Measurements from ENCODE around the gene ELMO1. TPM values are rescaled to one million over a fixed set of nuclear protein-coding genes. Genes with fewer than 3 reads are reported as not detected.

Gene ELMO1
- total and polyA plus RNA-seq, 8 donors, result 3.0 to 20.6 (median 6.6) TPM

DNA sequence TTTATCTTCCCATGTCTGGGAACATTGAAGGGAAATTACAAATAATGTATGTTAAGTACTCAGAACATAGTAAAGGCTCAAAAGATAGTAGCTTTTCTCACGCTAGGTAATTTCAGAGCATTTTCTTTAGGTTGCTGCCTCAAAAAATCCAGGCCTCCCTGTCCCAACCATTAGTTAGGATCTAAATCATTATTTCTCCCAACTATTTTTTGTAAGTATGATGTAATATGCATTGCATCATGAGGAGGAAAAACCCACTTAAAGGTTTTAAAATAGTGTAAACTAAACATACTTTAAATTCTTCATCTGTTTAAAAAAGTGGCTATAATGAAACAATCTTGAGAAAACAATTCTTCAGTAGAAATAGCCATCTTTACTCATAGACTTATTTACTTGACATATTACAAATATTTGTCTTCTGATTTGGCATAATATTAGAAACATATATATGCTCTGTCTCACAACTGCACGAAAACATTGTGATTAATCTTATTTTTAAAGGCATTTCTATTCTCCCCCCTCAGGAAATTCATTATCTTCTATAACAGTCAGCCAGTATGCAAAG is 329.3 kb downstream of the ELMO1 start:
- H3K27ac ChIP-seq, result no peak overlapping the region
- FAIRE-seq (no peak), DNase-seq (no peak), ATAC-seq (no peak)
- WGBS, 2 donors, result 81 to 82% methylated on average over 2 of the region's 2 CpGs
- H3K27me3 ChIP-seq, result no peaks in the 10 kb centered on the region
- no peaks in the 10 kb centered on the region for H3K36me3 ChIP-seq
- intact Hi-C loops (cut with DNase I), result no loop called here
- H3K4me1 ChIP-seq, result no peaks in the 10 kb centered on the region
- no peaks in the 10 kb centered on the region for H3K9me3 ChIP-seq
- no peak overlapping the region for H3K4me3 ChIP-seq
- TF ChIP-seq, protein P1, sequence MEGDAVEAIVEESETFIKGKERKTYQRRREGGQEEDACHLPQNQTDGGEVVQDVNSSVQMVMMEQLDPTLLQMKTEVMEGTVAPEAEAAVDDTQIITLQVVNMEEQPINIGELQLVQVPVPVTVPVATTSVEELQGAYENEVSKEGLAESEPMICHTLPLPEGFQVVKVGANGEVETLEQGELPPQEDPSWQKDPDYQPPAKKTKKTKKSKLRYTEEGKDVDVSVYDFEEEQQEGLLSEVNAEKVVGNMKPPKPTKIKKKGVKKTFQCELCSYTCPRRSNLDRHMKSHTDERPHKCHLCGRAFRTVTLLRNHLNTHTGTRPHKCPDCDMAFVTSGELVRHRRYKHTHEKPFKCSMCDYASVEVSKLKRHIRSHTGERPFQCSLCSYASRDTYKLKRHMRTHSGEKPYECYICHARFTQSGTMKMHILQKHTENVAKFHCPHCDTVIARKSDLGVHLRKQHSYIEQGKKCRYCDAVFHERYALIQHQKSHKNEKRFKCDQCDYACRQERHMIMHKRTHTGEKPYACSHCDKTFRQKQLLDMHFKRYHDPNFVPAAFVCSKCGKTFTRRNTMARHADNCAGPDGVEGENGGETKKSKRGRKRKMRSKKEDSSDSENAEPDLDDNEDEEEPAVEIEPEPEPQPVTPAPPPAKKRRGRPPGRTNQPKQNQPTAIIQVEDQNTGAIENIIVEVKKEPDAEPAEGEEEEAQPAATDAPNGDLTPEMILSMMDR (IDR thresholded peaks at IDR 0.05), result no peak

DNA sequence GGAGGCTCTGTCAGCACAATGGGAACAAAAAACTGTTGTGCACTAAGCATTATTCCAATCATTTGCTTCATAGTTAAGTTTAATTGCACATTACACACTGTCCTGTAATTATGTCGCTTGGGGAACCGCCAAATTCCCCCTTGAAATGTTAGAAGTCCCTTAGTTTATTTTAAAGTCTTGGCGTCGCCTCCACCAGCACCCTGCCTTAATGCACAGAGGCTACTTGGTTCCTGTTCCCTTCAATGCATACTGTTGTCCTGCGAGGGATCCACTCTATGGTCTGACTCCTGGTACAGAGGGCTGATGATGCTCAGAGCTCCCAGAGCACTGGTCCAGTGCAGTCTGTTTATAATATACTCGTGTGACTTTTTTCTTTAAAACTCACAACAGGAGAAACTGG is 330.7 kb downstream of the ELMO1 start:
- no peaks in the 10 kb centered on the region for H3K27me3 ChIP-seq
- H3K9me3 ChIP-seq, result no peaks in the 10 kb centered on the region
- DNase-seq (no peak), FAIRE-seq (no peak), ATAC-seq (no peak)
- no peak overlapping the region for H3K27ac ChIP-seq
- H3K4me3 ChIP-seq, result no peak overlapping the region
- intact Hi-C loops (cut with DNase I), result no loop called here
- WGBS, 2 donors, result 86 to 92% methylated on average over 6 of the region's 6 CpGs
- H3K36me3 ChIP-seq, result no peaks in the 10 kb centered on the region
- TF ChIP-seq, protein P1 (IDR thresholded peaks at IDR 0.05), result no peak
- no peaks in the 10 kb centered on the region for H3K4me1 ChIP-seq

DNA sequence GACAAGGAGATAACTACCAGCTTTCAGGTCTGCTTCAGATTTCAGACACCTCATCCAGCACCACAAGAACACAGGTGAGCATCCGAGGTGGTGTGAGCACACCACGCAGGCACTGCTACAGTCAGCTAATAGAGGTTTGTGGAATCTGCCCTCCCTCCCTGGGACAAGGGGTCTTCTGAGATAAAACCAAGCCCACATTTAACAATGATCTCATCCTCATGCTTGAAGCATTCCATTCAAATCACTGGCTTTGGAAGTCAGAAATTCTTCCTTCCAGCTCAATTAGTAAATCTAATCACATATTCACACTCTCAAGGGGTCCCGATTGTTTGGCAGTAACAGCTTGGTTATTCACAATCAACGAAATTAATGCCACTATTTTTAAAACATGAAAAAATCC is 331.4 kb downstream of the ELMO1 start:
- ATAC-seq (no peak), DNase-seq (no peak), FAIRE-seq (no peak)
- H3K4me1 ChIP-seq, result no peaks in the 10 kb centered on the region
- no peak overlapping the region for H3K27ac ChIP-seq
- no peaks in the 10 kb centered on the region for H3K9me3 ChIP-seq
- TF ChIP-seq, protein P1 (IDR thresholded peaks at IDR 0.05), result no peak
- no peaks in the 10 kb centered on the region for H3K36me3 ChIP-seq
- no peak overlapping the region for H3K4me3 ChIP-seq
- intact Hi-C loops (cut with DNase I), result no loop called here
- 67 to 69% methylated on average over 4 of the region's 4 CpGs for WGBS, 2 donors
- no peaks in the 10 kb centered on the region for H3K27me3 ChIP-seq

DNA sequence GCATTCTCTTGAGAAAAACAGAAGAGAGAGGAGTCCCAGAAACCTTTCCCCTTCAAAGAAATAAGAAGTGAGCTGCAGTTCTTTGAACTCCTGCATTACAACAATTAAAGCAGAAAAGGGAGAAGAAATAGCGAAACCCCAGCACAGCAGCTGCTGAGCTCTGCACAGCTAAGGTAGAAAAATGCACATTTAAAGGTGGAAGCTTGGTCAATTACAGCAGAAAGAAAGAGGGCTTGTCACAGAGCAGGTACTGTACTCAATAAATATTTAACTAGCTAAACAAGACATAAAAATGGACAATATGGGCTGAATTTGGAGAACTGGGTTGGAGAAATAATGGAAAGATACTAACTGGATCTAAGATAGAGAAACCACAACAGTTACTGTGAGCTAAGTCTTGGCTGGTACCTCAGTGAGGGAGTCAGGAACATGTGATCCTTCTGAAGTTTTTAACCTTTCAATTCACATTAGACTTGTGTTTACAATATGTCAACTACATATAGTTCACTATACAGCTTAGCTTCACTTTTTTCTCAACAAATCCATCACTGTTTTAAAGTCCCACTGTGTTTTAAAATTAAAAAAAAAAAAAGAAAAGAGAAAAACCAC is 332.5 kb downstream of the ELMO1 start:
- Histone ChIP-seq H3K27me3 (no peaks in the 10 kb centered on the region), H3K27ac (no peak overlapping the region), H3K4me1 (no peaks in the 10 kb centered on the region), H3K36me3 (no peaks in the 10 kb centered on the region), H3K4me3 (no peak overlapping the region), H3K9me3 (no peaks in the 10 kb centered on the region)
- 94 to 98% methylated on average over 1 of the region's 1 CpG for WGBS, 2 donors
- DNase-seq, result no peak
- FAIRE-seq, result no peak
- intact Hi-C loops (cut with DNase I), result no loop called here
- ATAC-seq, result no peak
- TF ChIP-seq, protein P1 (IDR thresholded peaks at IDR 0.05), result no peak

DNA sequence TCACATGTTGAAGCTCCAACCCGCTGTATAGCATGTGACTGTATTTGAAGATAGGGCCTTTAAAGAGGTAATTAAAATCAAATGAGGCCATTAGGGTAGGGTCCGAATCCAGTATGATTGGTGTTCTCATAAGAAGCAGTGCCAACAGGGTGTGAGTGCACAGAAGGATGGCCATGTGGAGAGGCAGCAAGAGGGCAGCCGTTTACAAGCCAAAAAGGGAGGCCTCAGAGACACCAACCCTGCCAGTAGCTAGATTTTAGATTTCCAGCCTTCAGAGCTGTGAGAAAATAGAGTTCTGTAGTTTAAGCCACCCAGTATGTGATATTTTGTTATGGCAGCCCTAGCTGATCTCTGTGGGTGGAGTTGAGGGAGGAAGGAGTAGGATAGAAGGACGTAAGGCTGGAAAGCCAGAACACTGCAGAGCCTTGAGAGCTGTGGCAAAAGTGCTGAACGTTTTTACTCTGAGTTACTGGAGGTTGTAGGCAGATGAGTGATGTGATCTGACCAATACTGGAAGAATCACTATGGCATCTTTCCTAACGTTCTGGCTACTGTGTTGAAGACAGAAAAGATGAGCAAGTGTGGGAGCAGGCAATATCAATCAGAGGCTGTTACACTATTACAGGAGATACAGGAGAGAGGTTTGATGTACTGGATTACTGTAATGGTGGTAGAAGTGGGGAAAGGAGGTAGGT is 334.9 kb downstream of the ELMO1 start:
- Histone ChIP-seq H3K27ac (no peak overlapping the region), H3K9me3 (no peaks in the 10 kb centered on the region), H3K27me3 (no peaks in the 10 kb centered on the region), H3K4me3 (no peak overlapping the region), H3K4me1 (no peaks in the 10 kb centered on the region), H3K36me3 (no peaks in the 10 kb centered on the region)
- intact Hi-C loops (cut with DNase I), result no loop called here
- ATAC-seq, result no peak
- DNase-seq, result no peak
- FAIRE-seq, result no peak
- 82 to 87% methylated on average over 6 of the region's 6 CpGs for WGBS, 2 donors
- TF ChIP-seq, protein P1 (IDR thresholded peaks at IDR 0.05), result no peak

All from pancreas (tissue), 10 donors.